WTC11 (cell line): ENCODE data around the gene PARP3. TPM values are rescaled to one million over a fixed set of nuclear protein-coding genes. Genes with fewer than 3 reads are reported as not detected.

Experiments used
- ATAC-seq: fragments of 200-7000 bp; cut with Tn5 transposase; 2 replicates; pipeline ENCODE4 v1.10.0; 2021; ENCODE audit warnings: mild to moderate bottlenecking, moderate library complexity
- CTCF ChIA-PET: fragments of 300-600 bp; sonication (Branson Sonifier 250); formaldehyde crosslinking; loops from one replicate; lab custom pipeline; 2021; ENCODE audit warnings: antibody characterized with exemption; lab: Charles Lee
- POLR2A ChIA-PET: fragments of 350-600 bp; sonication (Branson Sonifier 250); formaldehyde crosslinking; loops from one replicate; lab custom pipeline; 2021; ENCODE audit warnings: antibody characterized with exemption; lab: Charles Lee
- DNase-seq: peaks from one replicate; pipeline ENCODE4 v3.0.0; 2021; ENCODE audit warnings: low spot score
- H3K27ac Mint-ChIP-seq: 2 replicates; pipeline ENCODE4 v1.8.0; 2021; ENCODE audit warnings: mixed read lengths
- H3K27me3 Mint-ChIP-seq: 2 replicates; pipeline ENCODE4 v1.8.0; 2021; ENCODE audit warnings: low read depth, mild to moderate bottlenecking, moderate library complexity, mixed read lengths
- H3K36me3 Mint-ChIP-seq: 2 replicates; pipeline ENCODE4 v1.8.0; 2021; ENCODE audit warnings: mixed read lengths
- H3K4me1 Mint-ChIP-seq: 2 replicates; pipeline ENCODE4 v1.8.0; 2022; ENCODE audit warnings: mixed read lengths
- H3K4me3 Mint-ChIP-seq: 2 replicates; pipeline ENCODE4 v1.8.0; 2021; ENCODE audit warnings: mild to moderate bottlenecking, moderate library complexity, mixed read lengths
- H3K9me3 Mint-ChIP-seq: 2 replicates; pipeline ENCODE4 v1.8.0; 2021; ENCODE audit warnings: mixed read lengths
- ARID4B ChIP-seq: sonication (generic); formaldehyde crosslinking; IDR thresholded peaks from 2 replicates; pipeline ENCODE4 v1.8.0; 2023; ENCODE audit warnings: missing genetic modification reagents, mild to moderate bottlenecking, borderline replicate concordance
- E2F1 ChIP-seq: sonication (generic); formaldehyde crosslinking; IDR thresholded peaks from 2 replicates; pipeline ENCODE4 v1.8.0; 2022; ENCODE audit warnings: mild to moderate bottlenecking, missing genetic modification reagents
- FOXK1 ChIP-seq: sonication (generic); formaldehyde crosslinking; IDR thresholded peaks from 2 replicates; pipeline ENCODE4 v1.8.0; 2022; ENCODE audit warnings: mild to moderate bottlenecking, moderate library complexity, missing genetic modification reagents
- FOXP4 ChIP-seq: sonication (generic); formaldehyde crosslinking; IDR thresholded peaks from 2 replicates; pipeline ENCODE4 v1.8.0; 2022; ENCODE audit warnings: mild to moderate bottlenecking, missing genetic modification reagents
- GRHL2 ChIP-seq: fragments of 250-450 bp; sonication (Bioruptor Pico); IDR thresholded peaks from 2 replicates; pipeline ENCODE4 v1.8.0; 2022; ENCODE audit warnings: mild to moderate bottlenecking, moderate library complexity; ENCODE audit not compliant: insufficient replicate concordance, severe bottlenecking
- HMGA2 ChIP-seq: fragments of 250-450 bp; sonication (Bioruptor Pico); IDR thresholded peaks from 2 replicates; pipeline ENCODE4 v1.4.0; 2021; ENCODE audit warnings: mild to moderate bottlenecking, moderate library complexity
- MLX ChIP-seq: sonication (generic); formaldehyde crosslinking; IDR thresholded peaks from 2 replicates; pipeline ENCODE4 v1.8.1; 2023; ENCODE audit warnings: mild to moderate bottlenecking, missing genetic modification reagents, moderate library complexity
- NFATC4 ChIP-seq: fragments of 250-450 bp; sonication (Bioruptor Pico); IDR thresholded peaks from 2 replicates; pipeline ENCODE4 v1.9.0; 2021; ENCODE audit warnings: mild to moderate bottlenecking
- TEAD1 ChIP-seq: sonication (generic); formaldehyde crosslinking; IDR thresholded peaks from 2 replicates; pipeline ENCODE4 v1.8.0; 2022; ENCODE audit warnings: mild to moderate bottlenecking, missing genetic modification reagents
- ZNF219 ChIP-seq: sonication (generic); formaldehyde crosslinking; IDR thresholded peaks from 2 replicates; pipeline ENCODE4 v1.8.0; 2023; ENCODE audit warnings: missing genetic modification reagents, mild to moderate bottlenecking, borderline replicate concordance
- ZNF425 ChIP-seq: fragments of 250-450 bp; sonication (Bioruptor Pico); conservative IDR thresholded peaks from 2 replicates; pipeline ENCODE4 v1.9.0; 2021; ENCODE audit warnings: mild to moderate bottlenecking
- total RNA-seq: library from RNA; stranded (reverse); gene quantifications from 3 replicates; pipeline ENCODE4 v1.2.3, GENCODE V29; 2021

Gene PARP3
- total RNA-seq, 1 experiment from 2014 or later, result 2.9 TPM

GRCh38 chr3:51941798-51942602, at the start of gene PARP3, which contains the start of gene RRP9 (continued):
- 0 out of 2 replicates have a peak, but pooled peaks have one; percentile 40 for TF ChIP-seq FOXP4

- ChIA-PET CTCF (interaction anchor here (2.4 kb wide), 1 partner anchor 75 kb away, joined by 12 read pairs; no protein-coding TSS in a partner anchor), POLR2A (no interaction called here)
- ATAC-seq, result no peak
- Mint-ChIP-seq H3K27me3 (peaks cover 5% of the 10 kb centered on the region), H3K9me3 (peaks cover 20% of the 10 kb centered on the region), H3K4me1 (peaks cover 4% of the 10 kb centered on the region), H3K36me3 (peaks cover 8% of the 10 kb centered on the region; the same call in 1 of the 2 replicates)
- no peak for TF ChIP-seq ZNF219
- no peak for TF ChIP-seq GRHL2 (CRISPR knock-in tag)
- TF ChIP-seq TEAD1, result no peak
- no peak for TF ChIP-seq FOXK1 (CRISPR knock-in tag)
- TF ChIP-seq FOXP4, result no peak
- TF ChIP-seq HMGA2 (CRISPR knock-in tag), result no peak
- no peak for TF ChIP-seq NFATC4 (CRISPR knock-in tag)
- TF ChIP-seq, all 79 proteins: peak for 0
- DNase-seq, result no peak
- H3K27ac Mint-ChIP-seq, result no peak overlapping the region
- no peak overlapping the region for H3K4me3 Mint-ChIP-seq
Measured at GRCh38 chr3:51894391-51894790, 47.8 kb upstream of the PARP3 start.

GRCh38 chr3:51894939-51895338, 47.2 kb upstream of the PARP3 start:
- DNase-seq, result no peak
- peaks cover 8% of the 10 kb centered on the region; the same call in 1 of the 2 replicates for H3K36me3 Mint-ChIP-seq
- no peak for ATAC-seq
- H3K27ac Mint-ChIP-seq, result no peak overlapping the region
- H3K27me3 Mint-ChIP-seq, result peaks cover 5% of the 10 kb centered on the region
- peaks cover 4% of the 10 kb centered on the region for H3K4me1 Mint-ChIP-seq
- H3K9me3 Mint-ChIP-seq, result peaks cover 20% of the 10 kb centered on the region
- POLR2A ChIA-PET, result no interaction called here
- no peak overlapping the region for H3K4me3 Mint-ChIP-seq
- CTCF ChIA-PET, result no interaction called here
- TF ChIP-seq ARID4B, result no peak
- TF ChIP-seq MLX (CRISPR knock-in tag), result no peak
- no peak for TF ChIP-seq E2F1 (CRISPR knock-in tag)
- TF ChIP-seq ZNF425, result no peak
